Renal pelvis (tissue), 12 donors: ENCODE results near the gene TBC1D1. TPM values are rescaled to one million over a fixed set of nuclear protein-coding genes. Genes with fewer than 3 reads are reported as not detected.

Experiments used
- DNase-seq: peaks from one replicate; pipeline ENCODE4 v3.0.0-alpha.2; 2013
- long read RNA-seq, 16 experiments: transcript quantifications; one replicate each; lab custom pipeline, GENCODE V29; 2026
- polyA plus RNA-seq, 3 donors: library from polyadenylated mRNA; unstranded; fragments of 120-200 nt; gene quantifications; one replicate each; pipeline ENCODE4 v1.2.1, GENCODE V29; 2013; ENCODE audit not compliant: insufficient read length in 3 of 3

The TBC1D1 gene
- 100 to 1,000 TPM; 188 to 205 (median 189) TPM for polyA plus RNA-seq
- long read RNA-seq, donor 1, partial matches to known transcripts: 15 of 33 reads
- long read RNA-seq, donor 1, other reads (novel, unspliced or antisense): 13 of 33 reads
- long read RNA-seq, donor 2, full-length matches to known transcripts: 13 of 37 reads
- long read RNA-seq, donor 2, partial matches to known transcripts: 14 of 37 reads
- long read RNA-seq, donor 2, other reads (novel, unspliced or antisense): 10 of 37 reads
- long read RNA-seq, donor 3, partial matches to known transcripts: 23 of 39 reads
- long read RNA-seq, donor 3, other reads (novel, unspliced or antisense): 12 of 39 reads
- long read RNA-seq, donor 4, transcript TBC1D1-213 (2 exons, 613 nt): major isoform, 9 of 39 reads
- long read RNA-seq, donor 4, partial matches to known transcripts: 12 of 39 reads
- long read RNA-seq, donor 4, other reads (novel, unspliced or antisense): 16 of 39 reads
- long read RNA-seq, donor 5, partial matches to known transcripts: 7 of 11 reads
- long read RNA-seq, donor 5, other reads (novel, unspliced or antisense): 0 of 11 reads
- long read RNA-seq, donor 6, partial matches to known transcripts: 14 of 31 reads
- long read RNA-seq, donor 6, other reads (novel, unspliced or antisense): 8 of 31 reads
- long read RNA-seq, donor 7, partial matches to known transcripts: 67 of 82 reads
- long read RNA-seq, donor 7, other reads (novel, unspliced or antisense): 9 of 82 reads
- long read RNA-seq, donor 8, partial matches to known transcripts: 0 of 1 reads
- long read RNA-seq, donor 8, other reads (novel, unspliced or antisense): 0 of 1 reads
- long read RNA-seq, donor 9, partial matches to known transcripts: 27 of 44 reads
- long read RNA-seq, donor 9, other reads (novel, unspliced or antisense): 10 of 44 reads
- long read RNA-seq, donor 10, partial matches to known transcripts: 32 of 42 reads
- long read RNA-seq, donor 10, other reads (novel, unspliced or antisense): 0 of 42 reads
- long read RNA-seq, donor 11, partial matches to known transcripts: 30 of 42 reads
- long read RNA-seq, donor 11, other reads (novel, unspliced or antisense): 6 of 42 reads
- long read RNA-seq, donor 12, transcript TBC1D1-205 (4 exons, 992 nt): major isoform, 7 of 57 reads
- long read RNA-seq, donor 12, partial matches to known transcripts: 27 of 57 reads
- long read RNA-seq, donor 12, other reads (novel, unspliced or antisense): 21 of 57 reads
- long read RNA-seq, donor 13, partial matches to known transcripts: 14 of 21 reads
- long read RNA-seq, donor 13, other reads (novel, unspliced or antisense): 0 of 21 reads
- long read RNA-seq, donor 14, full-length matches to known transcripts: 19 of 103 reads
- long read RNA-seq, donor 14, partial matches to known transcripts: 61 of 103 reads
- long read RNA-seq, donor 14, other reads (novel, unspliced or antisense): 23 of 103 reads
- long read RNA-seq, donor 15, transcript TBC1D1-205 (4 exons, 992 nt): minor isoform, 5 of 53 reads
- long read RNA-seq, donor 15, transcript TBC1D1-213 (2 exons, 613 nt): major isoform, 6 of 53 reads
- long read RNA-seq, donor 15, partial matches to known transcripts: 26 of 53 reads
- long read RNA-seq, donor 15, other reads (novel, unspliced or antisense): 15 of 53 reads
- long read RNA-seq, donor 16, transcript TBC1D1-213 (2 exons, 613 nt): major isoform, 6 of 45 reads
- long read RNA-seq, donor 16, partial matches to known transcripts: 32 of 45 reads
- long read RNA-seq, donor 16, other reads (novel, unspliced or antisense): 5 of 45 reads

- peak; percentile 11 for DNase-seq
Observed at GRCh38 chr4:37890801-37891259, at the start of gene TBC1D1. Gene TBC1D1 (plus strand): TSS chr4:37891084. CDS start chr4:37902096, 11,012 bp downstream.

GRCh38 chr4:37844204-37844603 is 46.7 kb upstream of the TBC1D1 start:
- no peak for DNase-seq

- no peak for DNase-seq
Observed at GRCh38 chr4:37845201-37845600, 45.7 kb upstream of the TBC1D1 start.

- no peak for DNase-seq
Observed at GRCh38 chr4:37847311-37847884, 43.5 kb upstream of the TBC1D1 start.

- no peak for DNase-seq
Observed at GRCh38 chr4:37852376-37852775, 38.5 kb upstream of the TBC1D1 start.

- no peak for DNase-seq
Observed at GRCh38 chr4:37858112-37858511, 32.8 kb upstream of the TBC1D1 start.

- no peak for DNase-seq
Observed at GRCh38 chr4:37858872-37859271, 32.0 kb upstream of the TBC1D1 start.

GRCh38 chr4:37860266-37860665 is 30.6 kb upstream of the TBC1D1 start:
- DNase-seq: no peak

GRCh38 chr4:37862961-37863360 is 27.9 kb upstream of the TBC1D1 start:
- DNase-seq: no peak

GRCh38 chr4:37864786-37865185 is 26.1 kb upstream of the TBC1D1 start:
- no peak for DNase-seq

GRCh38 chr4:37865450-37865849 is 25.4 kb upstream of the TBC1D1 start:
- no peak for DNase-seq

- no peak for DNase-seq
Observed at GRCh38 chr4:37867102-37867501, 23.8 kb upstream of the TBC1D1 start.

GRCh38 chr4:37868238-37868637 is 22.6 kb upstream of the TBC1D1 start:
- DNase-seq: no peak

GRCh38 chr4:37872310-37872988 is 18.4 kb upstream of the TBC1D1 start:
- no peak for DNase-seq

- no peak for DNase-seq
Observed at GRCh38 chr4:37873386-37873785, 17.5 kb upstream of the TBC1D1 start.

GRCh38 chr4:37876156-37876555 is 14.7 kb upstream of the TBC1D1 start:
- DNase-seq: no peak

- no peak for DNase-seq
Observed at GRCh38 chr4:37879365-37879764, 11.5 kb upstream of the TBC1D1 start.

- no peak for DNase-seq
Observed at GRCh38 chr4:37881811-37882210, 9.1 kb upstream of the TBC1D1 start.

- DNase-seq: no peak
Observed at GRCh38 chr4:37882665-37883296, 8.1 kb upstream of the TBC1D1 start.
